NCI-H446 (cell line): Measurements from ENCODE around the gene TLE6.
A peak's percentile ranks its signal among the peaks of the same experiment; 100 is the strongest.
"Not testable (repeated sequence)": the region's sequence is repeated elsewhere in the genome, so short reads cannot be mapped to it uniquely, and the experiment has no call there.

ENCODE experiments used
- DNase-seq, 2 experiments: peaks; one replicate each; lab custom pipeline; 2025; lab: John Stamatoyannopoulos, UW

TLE6 gene

DNA sequence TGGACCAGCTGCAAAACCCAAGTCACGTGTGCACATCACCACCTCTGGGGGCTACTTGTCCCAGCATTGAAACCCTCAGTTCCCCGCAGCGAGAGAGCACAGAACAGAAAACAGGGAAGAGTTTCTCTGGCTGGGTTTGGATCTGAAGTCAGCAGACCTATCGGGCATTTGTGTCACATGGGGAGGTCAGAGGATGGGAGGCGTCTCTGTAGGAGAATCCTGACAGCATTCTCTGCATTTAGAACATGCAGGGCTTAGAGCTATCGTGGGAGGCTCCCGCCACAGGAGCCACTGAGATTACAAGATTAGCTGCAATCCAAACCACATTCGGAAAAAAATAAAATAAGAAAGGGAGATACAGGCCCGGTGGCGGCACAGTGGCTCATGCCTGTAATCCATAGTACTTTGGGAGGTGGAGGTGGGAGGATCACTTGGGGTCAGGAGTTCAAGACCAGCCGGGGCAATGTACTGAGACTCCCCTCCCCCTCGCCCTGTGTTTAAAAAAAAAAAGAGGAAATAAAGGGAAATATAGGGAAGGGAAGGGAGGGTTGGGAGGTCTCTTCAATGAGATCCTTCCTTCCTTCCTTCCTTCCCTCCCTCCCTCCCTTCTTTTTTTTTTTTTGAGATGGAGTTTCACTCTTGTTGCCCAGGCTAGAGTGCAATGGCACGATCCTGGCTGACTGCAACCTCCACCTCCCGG is 2.9 kb upstream of the TLE6 start:
- no peak for DNase-seq

DNA sequence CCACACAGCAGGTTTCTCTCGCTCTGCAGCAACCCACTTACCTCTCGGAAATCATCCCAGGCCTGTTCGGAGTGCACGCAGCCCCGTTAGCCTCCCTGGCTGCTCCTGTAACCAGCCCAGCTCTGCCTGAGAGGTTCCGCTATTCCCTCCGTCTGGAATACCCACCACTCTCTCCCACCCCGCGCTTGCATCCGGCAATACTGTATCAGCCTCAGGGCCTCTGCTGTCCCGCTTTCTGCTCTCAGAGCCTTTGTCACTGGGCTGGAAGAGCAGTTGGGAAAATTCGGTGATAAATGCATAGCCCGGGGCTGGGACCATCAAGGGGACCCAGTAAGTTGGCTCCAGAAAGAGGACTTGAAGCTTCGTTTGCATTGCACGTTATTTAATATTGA is 759 bp upstream of the TLE6 start:
- no peak for DNase-seq

DNA sequence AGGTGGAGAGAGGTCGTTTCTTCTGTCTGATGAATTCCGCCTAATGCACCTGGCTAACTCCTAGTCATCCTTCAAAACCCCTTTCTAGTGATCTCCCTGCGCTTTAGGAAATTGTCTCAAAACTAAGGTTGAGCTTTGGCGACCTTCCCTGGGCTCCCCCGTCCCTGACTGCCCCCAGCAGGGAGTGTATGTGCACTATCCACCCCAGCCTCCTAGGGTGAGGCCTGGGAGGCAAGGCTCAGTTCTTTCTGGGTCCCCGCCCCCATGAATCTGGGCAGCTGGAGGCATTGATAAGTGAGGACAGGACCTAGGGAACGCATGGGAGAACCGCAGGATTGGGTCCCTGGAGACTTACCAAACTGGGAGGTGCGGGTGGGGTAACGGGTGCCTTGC is 378 bp downstream of the TLE6 start:
- DNase-seq, result no peak

DNA sequence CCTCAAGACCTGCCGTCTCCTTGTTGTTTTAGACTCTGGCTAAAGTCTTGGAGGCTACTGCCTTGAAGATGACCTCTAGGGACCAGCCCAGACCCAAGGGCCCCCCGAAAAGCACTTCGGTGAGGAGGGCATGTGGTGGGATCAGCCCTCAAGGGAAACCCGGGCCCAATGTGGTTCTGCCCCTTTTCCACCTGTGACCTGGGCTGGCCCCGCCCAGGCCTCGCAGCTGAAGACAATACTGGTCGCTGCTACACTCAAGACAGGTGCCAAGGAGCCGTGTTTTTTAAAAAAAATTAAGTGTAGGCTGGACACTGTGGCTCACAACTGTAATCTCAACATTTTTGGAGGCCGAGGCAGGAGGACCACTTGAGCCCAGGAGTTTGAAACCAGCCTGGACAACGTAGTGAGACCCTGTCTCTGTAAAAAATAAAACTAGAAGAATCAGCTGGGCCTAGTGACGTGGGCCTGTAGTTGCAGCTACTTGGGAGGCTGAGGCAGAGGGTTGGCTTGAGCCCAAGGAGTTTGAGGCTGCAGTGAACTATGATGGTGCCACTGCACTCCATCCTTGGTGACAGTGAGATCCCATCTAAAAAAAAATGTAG is 903 bp downstream of the TLE6 start:
- no peak for DNase-seq

DNA sequence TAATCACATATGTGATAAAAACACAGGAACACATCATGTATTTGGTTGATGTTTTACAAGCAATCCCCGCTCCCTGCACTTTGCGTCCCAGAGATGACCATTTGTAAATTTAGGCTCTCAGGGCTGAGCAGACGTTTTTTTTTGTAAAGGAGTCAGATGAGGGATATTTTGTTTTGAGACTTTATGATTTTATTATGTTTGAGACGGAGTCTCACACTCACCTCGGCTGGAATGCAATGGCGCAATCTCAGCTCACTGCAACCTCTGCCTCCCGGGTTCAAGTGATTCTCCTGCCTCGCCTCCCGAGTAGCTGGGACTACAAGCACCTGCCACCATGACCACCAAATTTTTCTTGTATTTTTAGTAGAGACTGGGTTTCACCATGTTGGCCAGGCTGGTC is 1.4 kb downstream of the TLE6 start:
- no peak for DNase-seq

DNA sequence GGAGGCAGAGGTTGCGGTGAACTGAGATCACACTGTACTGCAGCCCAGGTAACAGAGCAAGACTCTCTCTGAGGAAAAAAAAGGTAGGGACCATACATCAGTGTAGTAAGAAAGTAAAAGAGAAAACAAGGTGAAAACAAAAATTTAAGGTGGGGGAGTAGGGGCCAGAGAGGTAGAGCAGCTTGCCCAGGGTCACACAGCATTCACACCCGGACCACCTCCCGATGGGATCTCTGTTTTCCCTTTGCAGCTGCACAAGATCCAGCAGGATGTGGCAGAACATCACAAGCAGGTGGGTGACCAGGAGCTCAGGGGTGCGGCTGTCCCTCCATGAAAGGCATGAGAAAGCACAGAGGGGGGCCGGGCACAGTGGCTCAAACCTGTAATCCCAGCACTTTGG is 4.5 kb downstream of the TLE6 start:
- no peak for DNase-seq

DNA sequence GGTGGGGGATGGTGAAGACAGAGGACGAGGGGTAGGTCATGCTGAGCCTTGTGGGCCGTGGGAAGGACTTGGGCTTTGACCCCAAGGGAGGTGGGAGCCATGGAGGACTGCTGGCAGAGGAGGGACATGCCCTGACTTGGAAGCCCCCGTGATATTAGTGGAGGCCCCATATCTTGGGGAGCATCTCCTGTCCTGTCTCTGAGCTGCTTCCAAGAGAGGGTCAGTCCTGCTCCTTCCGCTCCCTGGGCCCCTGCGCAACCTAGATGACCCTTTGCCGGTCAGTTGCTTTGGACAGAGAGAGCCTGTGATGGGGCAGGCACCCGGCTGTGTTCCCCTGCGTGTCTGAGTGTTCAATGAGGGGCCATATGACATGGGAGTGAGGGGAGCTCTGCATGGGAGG is 5.2 kb downstream of the TLE6 start:
- no peak for DNase-seq

DNA sequence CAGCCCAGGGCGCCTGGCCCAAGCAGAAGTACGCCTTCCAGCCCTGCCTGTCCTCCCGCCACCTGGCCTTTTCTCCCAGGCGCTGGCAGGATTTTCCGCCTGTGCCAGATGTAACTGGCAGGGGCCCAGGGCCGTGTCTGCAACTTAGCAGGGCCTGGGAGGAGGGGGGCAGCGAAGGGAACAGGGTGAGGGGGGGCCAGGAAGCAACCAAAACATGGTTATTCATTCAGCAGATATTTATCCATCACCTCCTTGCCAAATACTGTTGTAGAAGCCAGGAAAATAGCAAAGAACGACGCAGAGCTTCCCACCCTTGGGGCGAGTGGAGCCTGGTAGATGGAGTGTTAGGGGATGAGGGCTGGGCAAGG is 5.6 kb downstream of the TLE6 start:
- DNase-seq, result peak; percentile 98 to 99

DNA sequence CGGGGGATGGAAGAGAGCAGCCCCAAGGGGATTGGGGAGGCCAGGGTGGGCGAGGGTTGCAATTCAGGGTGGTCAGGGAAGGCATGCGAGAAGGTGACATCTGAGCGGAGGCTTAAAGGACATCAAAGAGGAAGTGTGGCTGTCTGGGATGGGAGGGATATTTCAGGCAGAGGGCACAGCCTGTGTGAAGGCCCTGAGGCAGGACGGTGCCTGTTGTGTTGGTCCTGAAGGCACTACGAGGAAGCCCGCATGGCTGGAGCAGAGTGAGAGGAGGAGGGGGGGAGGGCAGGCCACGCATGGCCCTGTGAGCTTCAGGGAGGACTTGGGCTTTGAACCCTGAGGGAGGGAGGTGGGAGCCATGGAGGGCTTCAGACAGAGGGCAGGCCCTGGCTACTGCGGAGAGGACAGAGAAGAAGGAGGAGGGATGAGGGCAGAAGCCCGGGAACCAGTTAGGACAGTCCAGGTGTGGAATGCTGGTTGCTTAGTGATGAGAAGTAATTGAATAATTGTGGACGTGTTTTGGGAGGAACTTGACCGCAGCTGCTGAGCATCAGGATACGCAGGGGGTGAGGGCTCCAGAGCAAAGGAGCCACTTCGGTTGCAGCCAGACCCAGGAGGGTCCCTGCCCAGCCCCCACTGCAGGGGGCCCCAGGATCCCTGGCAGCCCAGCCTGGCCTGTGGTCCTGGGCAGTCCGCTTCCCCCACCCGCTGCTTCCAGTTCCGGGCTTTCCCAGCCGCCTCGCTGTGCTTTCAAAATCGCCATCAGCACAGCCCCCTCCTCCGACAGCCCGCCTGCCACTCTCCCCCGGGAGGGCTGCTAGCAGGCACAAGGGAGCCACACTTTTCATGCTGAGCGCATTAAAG is 6.2 kb downstream of the TLE6 start:
- DNase-seq, result peak; percentile 53 to 91

DNA sequence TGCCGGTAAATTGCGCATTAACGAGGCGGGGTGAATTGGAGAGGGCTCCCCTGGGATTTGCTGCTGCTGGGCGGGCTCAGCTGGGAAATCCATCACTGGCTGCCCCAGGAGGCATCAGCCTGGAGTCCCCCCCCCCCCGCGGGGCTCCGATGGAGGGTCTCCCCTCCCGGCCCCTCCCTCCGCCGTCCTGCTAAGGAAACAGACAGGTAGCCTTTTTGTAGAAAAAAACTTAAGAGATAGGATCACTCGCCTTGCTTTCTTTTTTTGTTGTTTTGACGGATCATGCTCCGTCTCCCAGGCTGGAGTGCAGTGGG is 6.8 kb downstream of the TLE6 start:
- DNase-seq, result no peak

DNA sequence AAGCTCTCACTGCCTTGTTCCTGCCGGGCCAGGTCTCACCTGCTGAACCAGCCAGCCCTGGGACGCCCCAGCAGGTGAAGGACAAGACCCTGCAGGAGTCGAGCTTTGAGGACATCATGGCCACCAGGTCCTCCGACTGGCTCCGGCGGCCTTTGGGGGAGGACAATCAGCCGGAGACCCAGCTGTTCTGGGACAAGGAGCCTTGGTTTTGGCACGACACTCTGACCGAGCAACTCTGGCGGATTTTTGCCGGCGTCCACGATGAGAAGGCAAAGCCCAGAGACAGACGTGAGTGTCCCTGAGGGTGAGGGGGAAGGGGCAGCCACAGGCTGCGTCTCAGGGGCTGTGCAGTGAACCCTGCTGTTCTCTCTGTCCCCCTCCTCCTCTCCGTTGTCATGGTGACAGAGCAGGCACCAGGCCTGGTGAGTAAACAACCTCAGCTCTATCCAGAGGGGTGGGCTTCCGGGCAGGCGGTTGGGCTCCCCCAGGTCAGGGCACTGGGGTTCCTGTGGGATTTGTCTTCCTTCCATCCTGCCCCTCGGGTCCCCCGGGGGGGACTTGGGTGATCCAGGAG is 9.7 kb downstream of the TLE6 start:
- no peak for DNase-seq

DNA sequence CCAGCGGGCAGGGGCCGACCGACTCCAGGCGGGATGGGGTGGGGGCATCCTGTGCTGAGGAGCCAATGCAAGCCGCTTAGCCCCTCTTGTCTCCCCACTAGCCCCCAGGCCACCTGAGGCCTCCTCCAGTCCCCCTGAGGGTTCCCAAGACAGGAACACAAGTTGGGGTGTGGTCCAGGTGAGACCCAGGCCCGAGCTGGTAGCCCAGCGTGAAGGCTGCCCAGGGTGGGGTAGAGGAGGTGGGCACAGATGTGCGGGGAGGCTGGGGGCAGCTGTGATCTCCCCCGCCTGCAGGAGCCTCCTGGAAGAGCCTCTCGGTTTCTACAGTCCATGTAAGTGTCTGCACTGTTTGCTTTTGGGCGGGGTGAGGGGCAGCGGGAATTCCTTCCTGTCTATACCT is 10.4 kb downstream of the TLE6 start:
- DNase-seq, result no peak

DNA sequence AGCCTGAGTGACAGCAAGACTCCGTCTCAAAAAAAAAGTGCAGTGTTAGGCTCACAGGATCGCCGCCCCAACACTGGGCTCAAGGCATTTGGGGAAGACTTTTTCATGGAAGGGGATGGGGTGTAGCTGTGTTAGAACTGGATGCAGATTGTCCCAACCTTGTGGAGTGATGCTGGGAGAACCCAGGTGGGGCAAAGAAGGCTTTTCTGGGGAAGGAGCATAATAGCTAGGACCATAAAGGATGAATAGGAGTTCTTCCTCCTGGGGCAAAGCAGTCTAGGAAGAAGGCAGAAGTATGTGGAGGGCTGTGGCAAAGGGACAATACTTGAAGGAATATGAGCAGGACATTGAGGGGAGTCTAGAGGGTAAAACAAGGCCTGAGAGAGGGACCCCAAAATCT is 11.2 kb downstream of the TLE6 start:
- no peak for DNase-seq

DNA sequence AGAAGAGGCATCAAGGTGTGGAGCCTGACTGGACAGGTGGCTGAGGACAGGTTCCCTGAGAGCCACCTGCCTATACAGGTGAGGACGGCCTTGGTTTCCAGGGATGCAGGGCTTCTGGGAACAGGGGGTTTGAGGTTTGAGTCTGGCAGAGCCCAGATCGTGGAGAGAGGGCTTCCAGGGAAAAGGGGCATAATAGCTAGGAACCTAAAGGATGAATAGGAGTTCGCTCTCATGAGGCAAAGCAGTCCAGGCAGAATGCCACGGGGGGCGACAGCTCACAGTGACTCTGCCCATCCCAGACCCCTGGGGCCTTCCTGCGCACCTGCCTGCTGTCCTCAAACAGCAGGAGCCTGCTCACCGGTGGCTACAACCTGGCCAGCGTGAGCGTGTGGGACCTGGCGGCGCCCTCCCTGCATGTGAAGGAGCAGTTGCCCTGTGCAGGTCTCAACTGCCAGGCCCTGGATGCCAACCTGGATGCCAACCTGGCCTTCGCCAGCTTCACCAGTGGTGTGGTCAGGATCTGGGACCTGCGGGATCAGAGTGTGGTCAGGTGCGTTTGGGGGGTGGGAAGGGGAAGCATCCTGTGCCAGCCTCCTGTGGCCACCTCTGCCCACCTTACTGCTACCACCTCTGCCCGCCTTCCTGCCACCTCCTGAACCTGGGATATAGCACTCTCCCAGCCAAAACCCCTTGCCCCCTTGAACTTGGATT is 12.0 kb downstream of the TLE6 start:
- no peak for DNase-seq

DNA sequence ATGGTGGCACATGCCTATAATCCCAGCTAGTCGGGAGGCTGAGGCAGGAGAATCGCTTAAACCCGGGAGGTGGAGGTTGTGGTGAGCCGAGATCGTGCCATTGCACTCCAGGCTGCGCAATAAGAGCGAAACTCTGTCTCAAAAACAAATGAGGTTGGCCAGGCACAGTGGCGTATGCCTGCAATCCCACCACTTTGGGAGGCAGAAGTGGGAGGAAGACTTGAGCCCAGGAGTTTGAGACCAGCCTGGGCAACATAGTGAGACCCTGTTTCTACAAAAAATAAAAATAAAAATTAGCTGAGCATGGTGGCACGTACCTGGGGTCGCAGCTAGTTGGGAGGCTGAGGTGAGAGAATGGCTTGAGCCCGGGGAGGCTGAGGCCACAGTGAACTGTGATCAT is 15.0 kb downstream of the TLE6 start:
- not testable (repeated sequence) for DNase-seq

DNA sequence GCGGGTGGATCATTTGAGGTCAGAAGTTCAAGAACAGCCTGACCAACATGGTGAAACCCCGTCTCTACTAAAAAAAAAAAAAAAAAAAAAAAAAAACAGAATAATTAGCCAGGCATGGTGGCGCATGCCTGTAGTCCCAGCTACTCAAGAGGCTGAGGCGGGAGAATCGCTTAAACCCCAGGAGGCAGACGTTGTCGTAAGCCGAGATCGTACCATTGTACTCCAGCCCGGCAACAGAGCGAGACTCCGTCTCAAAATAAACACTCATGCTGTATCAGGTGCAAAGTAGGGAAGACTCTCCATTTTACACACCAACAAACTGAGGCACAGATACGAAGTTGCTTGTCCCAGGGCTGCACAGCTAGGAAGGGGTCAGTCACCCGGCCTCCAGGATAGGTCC is 15.6 kb downstream of the TLE6 start:
- no peak for DNase-seq

DNA sequence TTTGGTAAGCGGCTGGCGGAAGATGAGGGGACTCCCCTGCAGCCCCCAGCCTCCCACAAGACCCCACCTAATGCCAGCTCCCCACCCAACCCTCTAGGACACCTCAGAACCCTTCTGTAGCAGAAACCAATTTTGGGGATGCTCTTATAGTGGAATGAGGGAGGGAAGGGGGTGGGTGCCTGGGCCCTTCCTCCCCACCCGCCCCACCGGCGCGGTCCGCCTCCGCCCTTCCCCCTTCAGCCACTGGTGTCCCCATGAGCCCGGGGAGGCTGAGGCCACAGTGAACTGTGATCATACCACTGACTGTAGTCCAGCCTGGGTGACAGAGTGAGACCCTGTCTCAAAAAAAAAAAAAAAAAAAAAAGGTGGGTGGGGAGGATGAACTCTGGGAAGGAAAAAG is 16.2 kb downstream of the TLE6 start:
- DNase-seq, result no peak

DNA sequence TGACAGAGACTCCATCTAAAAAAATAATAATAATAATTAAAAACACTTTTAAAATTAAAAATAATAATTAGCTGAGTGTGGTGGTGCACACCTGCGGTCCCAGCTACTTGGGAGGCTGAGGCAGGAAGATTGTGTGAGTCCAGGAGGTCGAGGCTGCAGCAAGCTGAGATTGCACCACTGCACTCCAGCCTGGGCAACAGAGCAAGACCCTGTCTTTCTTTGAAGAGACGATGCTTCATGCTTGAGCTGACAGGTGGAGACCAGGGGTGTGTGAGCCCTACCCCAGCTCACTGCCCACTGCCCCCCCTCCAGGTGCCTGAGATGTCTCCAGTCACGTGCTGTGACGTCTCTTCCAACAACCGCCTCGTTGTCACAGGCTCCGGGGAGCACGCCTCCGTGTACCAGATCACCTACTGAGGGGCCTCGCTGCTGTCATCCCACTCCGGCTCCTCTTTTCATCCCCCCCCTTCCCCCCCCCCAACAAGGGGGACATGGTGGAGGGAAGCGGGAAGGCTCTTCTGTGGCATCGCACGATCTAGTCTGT is 17.3 kb downstream of the TLE6 start:
- DNase-seq, result no peak

DNA sequence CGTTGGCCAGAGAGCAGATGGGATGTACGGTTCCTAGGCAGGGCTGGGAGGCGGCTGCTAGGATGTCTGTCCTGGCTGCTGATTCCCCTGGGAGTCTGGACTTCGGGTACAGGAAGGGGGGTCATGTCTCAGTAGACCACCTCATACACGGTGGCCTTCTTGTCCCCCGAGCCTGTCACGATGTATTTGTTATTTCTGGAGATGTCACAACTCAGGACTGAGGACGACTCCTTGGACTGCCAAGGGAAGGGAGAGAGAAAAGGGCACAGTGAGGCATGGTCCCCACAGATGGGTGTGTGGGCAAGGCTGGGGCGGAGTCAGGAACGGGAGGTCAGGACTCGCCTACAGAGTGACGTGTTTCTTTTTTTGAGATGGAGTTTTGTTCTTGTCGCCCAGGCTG is 20.4 kb downstream of the TLE6 start:
- DNase-seq, result no peak

DNA sequence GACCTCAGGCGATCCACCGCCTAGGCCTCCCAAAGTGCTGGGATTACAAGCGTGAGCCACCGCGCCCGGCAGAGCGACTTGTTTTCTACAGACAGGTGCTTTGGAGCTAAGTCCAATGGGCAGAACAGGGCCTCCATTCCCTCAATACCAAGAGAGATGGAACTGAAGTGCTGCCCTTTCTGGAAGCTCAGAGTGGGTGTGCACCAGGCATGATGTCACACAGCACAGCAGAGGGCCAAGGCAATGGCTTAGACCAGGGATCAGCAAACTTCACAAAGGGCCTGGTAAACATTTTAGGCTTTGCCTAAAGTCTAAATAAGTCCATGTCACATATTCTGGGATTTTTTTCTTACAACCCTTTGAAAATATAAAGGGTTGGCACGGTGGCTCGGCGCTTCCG is 21.3 kb downstream of the TLE6 start:
- DNase-seq, result no peak

DNA sequence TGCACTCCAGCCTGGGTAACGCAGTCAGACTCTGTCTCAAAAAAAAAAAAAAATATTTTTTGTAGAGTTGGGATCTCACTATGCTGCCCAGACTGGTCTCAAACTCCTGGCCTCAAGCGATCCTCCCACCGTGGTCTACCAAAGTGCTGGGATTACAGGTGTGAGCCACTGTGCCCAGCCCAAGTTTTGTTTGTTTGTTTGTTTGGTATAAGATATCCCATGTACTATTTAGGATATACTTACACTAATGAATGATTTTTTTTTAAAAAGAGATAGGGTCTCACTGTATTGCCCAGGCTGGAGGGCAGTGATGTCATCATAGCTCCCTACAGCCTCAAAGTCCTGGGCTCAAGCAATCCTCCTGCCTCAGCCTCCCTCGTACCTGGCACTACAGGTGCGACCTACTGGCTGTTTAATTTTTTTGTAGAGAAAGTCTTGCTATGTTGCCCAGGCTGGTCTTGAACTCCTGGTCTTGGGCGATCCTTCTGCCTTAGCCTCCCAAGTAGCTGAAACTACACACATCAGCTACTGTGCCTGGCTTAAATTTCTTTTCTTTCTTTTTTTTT is 24.0 kb downstream of the TLE6 start:
- no peak for DNase-seq

DNA sequence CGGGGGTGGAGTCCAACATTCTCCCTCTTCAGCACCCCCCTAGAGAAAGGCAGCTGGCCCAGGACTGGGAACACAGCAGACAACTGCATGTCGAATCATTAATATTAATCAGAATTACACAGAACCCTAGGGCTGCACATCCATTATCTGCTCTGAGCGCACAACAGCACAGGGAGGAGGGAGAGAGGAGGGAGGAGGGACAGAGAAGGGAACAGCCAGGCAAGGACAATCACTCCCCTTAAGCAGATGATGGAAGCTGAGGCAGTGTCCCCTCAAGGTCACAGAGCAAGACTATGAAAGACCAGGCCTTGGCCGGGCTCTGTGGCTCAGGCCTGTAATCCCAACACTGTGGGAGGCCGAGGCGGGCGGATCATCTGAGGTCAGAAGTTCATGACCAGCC is 25.7 kb downstream of the TLE6 start:
- DNase-seq, result no peak
